AG09309 (cell line): ENCODE measurements around the gene CAMSAP3.
A peak's percentile ranks its signal among the peaks of the same experiment; 100 is the strongest.

Source experiments
- DNase-seq: peaks from one replicate; pipeline ENCODE4 v3.0.0-alpha.2; 2010; ENCODE audit warnings: low read depth
- H3K4me3 ChIP-seq: 2 replicates; pipeline ENCODE4 v1.5.1; 2011; ENCODE audit warnings: mild to moderate bottlenecking, low read depth, low read length, moderate library complexity; ENCODE audit not compliant: control insufficient read depth
- CTCF ChIP-seq: IDR thresholded peaks from 2 replicates; pipeline ENCODE4 v1.5.1; 2011; ENCODE audit warnings: mild to moderate bottlenecking, low read depth, low read length, inconsistent platforms; ENCODE audit not compliant: insufficient read depth, control insufficient read depth; ENCODE audit errors: missing control alignments

Gene CAMSAP3

GRCh38 chr19:7623725-7624603 is 28.3 kb downstream of the CAMSAP3 start:
- H3K4me3 ChIP-seq, result no peak overlapping the region
- TF ChIP-seq CTCF, result no peak
- DNase-seq, result no peak

DNA sequence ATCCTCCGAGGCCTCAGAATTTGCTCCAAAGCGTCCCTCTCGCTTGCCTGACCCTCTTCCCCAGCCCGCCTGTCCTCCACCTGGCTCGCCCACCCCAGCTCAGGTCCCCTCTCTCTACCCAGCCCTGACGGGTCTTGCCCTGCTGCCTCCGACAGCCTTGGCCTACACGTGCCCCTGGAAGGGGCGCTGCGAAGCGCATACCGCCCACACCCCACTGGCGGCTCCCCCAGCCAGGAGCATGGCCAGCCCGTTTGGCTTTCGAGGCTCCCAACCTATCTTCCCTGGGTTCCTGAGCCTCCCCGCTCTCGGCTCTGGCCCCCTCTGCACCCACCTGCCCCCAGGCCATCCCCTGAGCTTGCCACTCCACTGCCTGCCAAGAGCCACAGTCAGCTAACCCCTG is 29.1 kb downstream of the CAMSAP3 start:
- H3K4me3 ChIP-seq, result no peak overlapping the region
- DNase-seq, result no peak
- no peak for TF ChIP-seq CTCF

- H3K4me3 ChIP-seq, result no peak overlapping the region
- no peak for TF ChIP-seq CTCF
- no peak for DNase-seq
Measured at GRCh38 chr19:7625763-7626372, 30.2 kb downstream of the CAMSAP3 start.

DNA sequence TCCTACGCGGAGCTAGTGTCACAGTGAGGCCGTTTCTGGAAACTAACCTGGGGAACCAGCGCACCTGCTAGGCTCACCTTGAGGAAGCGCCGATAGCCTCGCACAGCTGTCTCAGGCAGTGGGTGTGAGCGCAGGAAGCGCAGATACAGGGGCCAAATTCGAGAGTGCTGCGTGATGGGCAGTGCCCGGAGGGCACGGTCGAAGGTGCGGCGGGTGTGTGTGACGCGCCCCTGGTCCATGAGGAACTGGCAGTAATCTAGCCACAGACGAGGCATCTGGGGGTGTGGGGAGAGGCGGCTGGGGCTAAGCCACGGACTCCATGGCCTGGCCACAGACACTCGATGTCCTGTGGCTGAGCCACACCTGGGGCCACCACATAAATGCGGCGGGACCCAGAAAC is 31.5 kb downstream of the CAMSAP3 start:
- DNase-seq, result no peak
- no peak overlapping the region for H3K4me3 ChIP-seq
- no peak for TF ChIP-seq CTCF

GRCh38 chr19:7628589-7629311 is 33.1 kb downstream of the CAMSAP3 start:
- TF ChIP-seq CTCF, result no peak
- DNase-seq, result no peak
- peak overlapping the region; percentile 71 for H3K4me3 ChIP-seq

DNA sequence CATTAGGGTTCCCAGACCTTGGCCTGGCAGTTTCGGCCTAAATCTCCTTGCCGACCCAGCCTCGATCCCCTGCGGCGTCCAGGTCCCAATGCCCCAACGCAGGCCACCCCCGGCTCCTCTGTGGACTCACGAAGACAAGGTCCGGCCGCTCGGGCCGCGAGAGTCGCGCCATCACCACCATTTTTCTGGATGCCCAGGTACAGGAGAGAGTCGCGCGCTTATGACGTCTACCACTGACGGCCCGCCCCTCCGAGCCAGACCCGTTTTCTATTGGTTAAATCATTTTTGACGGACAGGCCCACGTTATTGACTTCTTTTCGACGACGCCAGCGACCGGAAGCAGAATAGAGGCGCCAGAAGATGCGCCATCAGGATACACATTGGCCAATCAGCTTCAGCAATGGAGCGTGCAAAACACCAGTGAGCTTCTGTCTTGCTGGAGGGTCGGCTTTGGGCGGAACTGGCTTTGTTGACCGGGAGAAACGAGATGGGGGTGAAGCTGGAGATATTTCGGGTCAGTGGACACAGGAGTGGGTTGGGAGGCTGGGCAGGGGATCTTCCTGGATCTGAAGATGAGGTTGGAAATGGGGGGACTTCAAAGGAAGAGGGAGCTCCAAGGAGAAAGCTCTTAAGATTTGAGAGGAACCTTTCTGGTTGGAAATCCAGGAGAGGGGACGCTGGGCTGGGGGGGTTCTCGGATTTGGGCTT is 33.8 kb downstream of the CAMSAP3 start, which contains the start of the genes PET100 and XAB2:
Gene PET100 (plus strand): TSS at position 447 of the 708 bp plus-strand sequence. CDS start 41 bp downstream, at position 488.
Gene XAB2 (minus strand): TSS at position 199 of the 708 bp plus-strand sequence. CDS start 18 bp downstream, at position 181.
- peak within 1 kb of the TSS; percentile 71 for H3K4me3 ChIP-seq
- DNase-seq, result peak; percentile 97
- TF ChIP-seq CTCF, result no peak
